C4-2B (cell line): ENCODE results near the gene BLCAP.

Experiments used
- CTCF ChIP-seq: fragments of 450-650 bp; conservative IDR thresholded peaks from 2 replicates; pipeline ENCODE4 v1.5.1; 2017; ENCODE audit warnings: mild to moderate bottlenecking
- ZFX ChIP-seq: fragments of 450-650 bp; IDR thresholded peaks from 2 replicates; pipeline ENCODE4 v1.6.1; 2017

DNA sequence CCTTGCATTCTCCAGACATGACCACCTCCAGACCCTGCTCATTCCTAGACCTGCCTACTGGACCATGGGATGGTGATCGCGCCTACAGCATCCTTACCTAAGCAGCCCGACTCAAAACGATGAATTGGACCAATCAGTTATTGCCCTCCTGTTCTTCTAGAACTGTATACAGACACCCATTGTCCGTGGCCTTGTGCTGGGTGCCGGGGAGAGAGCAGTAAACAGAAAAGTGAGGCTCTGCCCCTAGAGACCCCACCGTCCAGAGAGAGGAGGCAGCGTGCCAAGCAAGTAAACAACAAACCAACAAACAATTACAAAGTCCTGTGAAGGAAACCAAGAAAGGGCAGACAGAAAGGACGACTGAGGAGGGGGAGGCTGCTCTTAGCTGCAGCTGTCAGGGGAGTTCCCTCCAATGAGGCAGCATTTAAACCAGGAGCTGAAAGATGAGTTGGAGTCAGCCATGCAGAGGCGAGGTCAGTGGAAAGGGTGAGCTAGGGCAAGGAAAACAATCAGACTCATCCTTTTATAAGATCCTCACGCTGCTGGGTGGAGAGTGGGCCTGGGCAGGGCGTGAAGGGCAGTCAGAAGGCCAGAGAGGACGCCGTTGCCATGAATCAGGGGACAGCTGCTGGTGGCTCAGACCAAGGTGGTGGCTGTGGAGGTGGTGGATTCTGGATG, 37.6 kb upstream of the BLCAP start:
- TF ChIP-seq CTCF (no peak), ZFX (no peak)
